GM21390 (cell line): ENCODE results near the gene SLF1.
"Not testable (repeated sequence)": the region's sequence is repeated elsewhere in the genome, so short reads cannot be mapped to it uniquely, and the experiment has no call there.

Source experiments
- ATAC-seq: cut with Tn5 transposase; IDR thresholded peaks from one replicate; pipeline ENCODE4 v1.9.1; 2021; ENCODE audit not compliant: unreplicated experiment

Gene SLF1

GRCh38 chr5:94618493-94619328 lies at the start of gene SLF1, which contains the start of gene KIAA0825:
Gene SLF1 (plus strand): TSS chr5:94618669. CDS start chr5:94628811, 10,142 bp downstream.
Gene KIAA0825 (minus strand): TSS chr5:94618604. CDS start chr5:94537126, 81,478 bp downstream.
- peak; percentile 95 for ATAC-seq

GRCh38 chr5:94571415-94571814 lies 47.1 kb upstream of the SLF1 start:
- no peak for ATAC-seq

- ATAC-seq, result not testable (repeated sequence)
Measured at GRCh38 chr5:94573349-94573748, 45.1 kb upstream of the SLF1 start.

- no peak for ATAC-seq
Measured at GRCh38 chr5:94575196-94575595, 43.3 kb upstream of the SLF1 start.

GRCh38 chr5:94577466-94578245 lies 40.8 kb upstream of the SLF1 start:
- peak; percentile 85 for ATAC-seq

- no peak for ATAC-seq
Measured at GRCh38 chr5:94595281-94595840, 23.1 kb upstream of the SLF1 start.

GRCh38 chr5:94613583-94613982 lies 4.9 kb upstream of the SLF1 start:
- no peak for ATAC-seq

GRCh38 chr5:94614156-94614805 lies 4.2 kb upstream of the SLF1 start:
- ATAC-seq, result no peak

GRCh38 chr5:94615862-94616261 lies 2.6 kb upstream of the SLF1 start:
- ATAC-seq, result no peak

- peak; percentile 32 for ATAC-seq
Measured at GRCh38 chr5:94618029-94618492, 408 bp upstream of the SLF1 start.

- ATAC-seq, result no peak
Measured at GRCh38 chr5:94620256-94620655, 1.8 kb downstream of the SLF1 start.

GRCh38 chr5:94621763-94622162 lies 3.3 kb downstream of the SLF1 start:
- ATAC-seq, result no peak

- no peak for ATAC-seq
Measured at GRCh38 chr5:94623011-94623410, 4.5 kb downstream of the SLF1 start.

GRCh38 chr5:94623877-94624276 lies 5.4 kb downstream of the SLF1 start:
- no peak for ATAC-seq

GRCh38 chr5:94627191-94627590 lies 8.7 kb downstream of the SLF1 start:
- no peak for ATAC-seq

GRCh38 chr5:94632024-94632423 lies 13.6 kb downstream of the SLF1 start:
- ATAC-seq, result peak; percentile 99

- ATAC-seq, result no peak
Measured at GRCh38 chr5:94640176-94640575, 21.7 kb downstream of the SLF1 start.

- no peak for ATAC-seq
Measured at GRCh38 chr5:94645053-94645452, 26.6 kb downstream of the SLF1 start.

- no peak for ATAC-seq
Measured at GRCh38 chr5:94646758-94647157, 28.3 kb downstream of the SLF1 start.

GRCh38 chr5:94649874-94650273 lies 31.4 kb downstream of the SLF1 start:
- ATAC-seq, result no peak

- ATAC-seq, result no peak
Measured at GRCh38 chr5:94658272-94658671, 39.8 kb downstream of the SLF1 start.
